DOHH2 (cell line): Measurements from ENCODE around the gene SOX1.

Experiments used
- H3F3A ChIP-seq: fragments of 200-600 bp; sonication (generic), shearing (Covaris generic); 2 replicates; pipeline ENCODE4 v1.6.0; 2016; ENCODE audit warnings: antibody characterized with exemption, mild to moderate bottlenecking; ENCODE audit not compliant: control insufficient read depth, insufficient read depth
- H3K27ac ChIP-seq: fragments of 200-600 bp; sonication (generic); 2 replicates; pipeline ENCODE4 v1.5.1; 2014; ENCODE audit warnings: low read depth, mild to moderate bottlenecking, low read length, moderate library complexity
- H3K27me3 ChIP-seq: fragments of 200-600 bp; sonication (generic); 2 replicates; pipeline ENCODE4 v1.6.1; 2014; ENCODE audit warnings: mild to moderate bottlenecking, low read length, mixed read lengths; ENCODE audit not compliant: control insufficient read depth
- H3K36me3 ChIP-seq: fragments of 200-600 bp; sonication (generic); 2 replicates; pipeline ENCODE4 v1.6.1; 2014; ENCODE audit warnings: mild to moderate bottlenecking, low read length, moderate library complexity, mixed read lengths; ENCODE audit not compliant: control insufficient read depth
- H3K4me1 ChIP-seq: fragments of 200-600 bp; sonication (generic); 2 replicates; pipeline ENCODE4 v1.6.1; 2014; ENCODE audit warnings: mild to moderate bottlenecking, low read length, mixed read lengths; ENCODE audit not compliant: control insufficient read depth
- H3K4me2 ChIP-seq: fragments of 200-600 bp; sonication (generic); 2 replicates; pipeline ENCODE4 v1.6.0; 2014; ENCODE audit warnings: mild to moderate bottlenecking, low read length, moderate library complexity
- H3K4me3 ChIP-seq: fragments of 200-600 bp; sonication (generic); 2 replicates; pipeline ENCODE4 v1.5.1; 2014; ENCODE audit warnings: mild to moderate bottlenecking, low read length, mixed read lengths
- H3K79me2 ChIP-seq: fragments of 200-600 bp; sonication (generic); 2 replicates; pipeline ENCODE4 v1.6.1; 2014; ENCODE audit warnings: mild to moderate bottlenecking, low read length, mixed read lengths; ENCODE audit not compliant: control insufficient read depth
- H3K9me2 ChIP-seq: fragments of 200-600 bp; sonication (generic); replicated peaks from 2 replicates; pipeline ENCODE4 v1.6.1; 2014; ENCODE audit warnings: mild to moderate bottlenecking, low read length, mixed read lengths; ENCODE audit not compliant: control insufficient read depth
- H3K9me3 ChIP-seq: fragments of 200-600 bp; sonication (generic); 2 replicates; pipeline ENCODE4 v1.6.1; 2014; ENCODE audit warnings: antibody characterized with exemption, low read length, mixed read lengths; ENCODE audit not compliant: control insufficient read depth, insufficient read depth
- H4K20me1 ChIP-seq: fragments of 200-600 bp; sonication (generic); 2 replicates; pipeline ENCODE4 v1.6.0; 2014; ENCODE audit warnings: low read depth, mild to moderate bottlenecking, antibody characterized with exemption, low read length, moderate library complexity; ENCODE audit not compliant: control insufficient read depth, insufficient read depth
- CTCF ChIP-seq: fragments of 200-600 bp; sonication (generic); IDR thresholded peaks from one replicate; pipeline ENCODE4 v1.5.1; 2014; ENCODE audit warnings: antibody characterized with exemption, mild to moderate bottlenecking, low read depth, low read length; ENCODE audit not compliant: poor library complexity, severe bottlenecking
- EZH2phosphoT487 ChIP-seq: fragments of 200-600 bp; sonication (generic); IDR thresholded peaks from 2 replicates; pipeline ENCODE4 v1.6.1; 2017; ENCODE audit warnings: borderline replicate concordance, mild to moderate bottlenecking, antibody characterized with exemption, low read length, moderate library complexity, mixed read lengths

The SOX1 gene

DNA sequence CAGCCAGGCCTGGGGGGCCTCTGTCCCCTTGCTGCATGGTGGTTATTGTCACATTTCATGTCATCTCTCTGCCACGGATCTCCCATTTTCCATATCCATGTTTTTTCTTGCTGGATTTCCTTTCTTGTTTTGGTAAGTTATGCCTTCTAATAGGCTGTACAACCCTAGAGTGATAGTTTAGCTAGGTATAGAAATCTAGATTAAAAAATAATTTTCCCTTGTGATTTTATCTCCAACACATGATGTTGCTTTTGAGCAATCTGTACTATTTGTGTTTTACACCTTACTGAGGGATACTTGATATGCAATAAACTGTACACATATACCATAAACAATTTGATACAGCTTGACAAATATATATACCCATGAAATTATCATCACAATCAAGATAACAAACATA is 17.0 kb downstream of the SOX1 start:
- Histone ChIP-seq H3K27me3 (no peaks in the 10 kb centered on the region), H4K20me1 (no peaks in the 10 kb centered on the region), H3K4me3 (no peak overlapping the region), H3K4me2 (no peak overlapping the region), H3K27ac (no peak overlapping the region), H3K36me3 (no peaks in the 10 kb centered on the region), H3K9me2 (no peaks in the 10 kb centered on the region), H3K4me1 (no peaks in the 10 kb centered on the region), H3F3A (no peaks in the 10 kb centered on the region), H3K9me3 (peaks cover 7% of the 10 kb centered on the region; the same call in 1 of the 2 replicates), H3K79me2 (no peaks in the 10 kb centered on the region)
- TF ChIP-seq EZH2phosphoT487 = no peak
- no peak for TF ChIP-seq CTCF

- no peaks in the 10 kb centered on the region for H4K20me1 ChIP-seq
- no peak for TF ChIP-seq CTCF
- no peak for TF ChIP-seq EZH2phosphoT487
- no peak overlapping the region for H3K4me2 ChIP-seq
- no peaks in the 10 kb centered on the region for H3K79me2 ChIP-seq
- H3K4me3 ChIP-seq = no peak overlapping the region
- no peaks in the 10 kb centered on the region for H3K27me3 ChIP-seq
- no peak overlapping the region for H3K27ac ChIP-seq
- H3F3A ChIP-seq = no peaks in the 10 kb centered on the region
- H3K4me1 ChIP-seq = no peaks in the 10 kb centered on the region
- no peaks in the 10 kb centered on the region for H3K36me3 ChIP-seq
- no peaks in the 10 kb centered on the region for H3K9me3 ChIP-seq
- no peaks in the 10 kb centered on the region for H3K9me2 ChIP-seq
Measured at GRCh38 chr13:112092453-112092852, 25.5 kb downstream of the SOX1 start.

GRCh38 chr13:112095354-112095753 is 28.4 kb downstream of the SOX1 start:
- no peak overlapping the region for H3K27ac ChIP-seq
- H4K20me1 ChIP-seq = no peaks in the 10 kb centered on the region
- no peaks in the 10 kb centered on the region for H3K9me3 ChIP-seq
- no peak overlapping the region for H3K4me2 ChIP-seq
- H3K79me2 ChIP-seq = no peaks in the 10 kb centered on the region
- no peaks in the 10 kb centered on the region for H3F3A ChIP-seq
- no peaks in the 10 kb centered on the region for H3K27me3 ChIP-seq
- TF ChIP-seq CTCF = no peak
- TF ChIP-seq EZH2phosphoT487 = no peak
- H3K9me2 ChIP-seq = no peaks in the 10 kb centered on the region
- H3K36me3 ChIP-seq = no peaks in the 10 kb centered on the region
- no peaks in the 10 kb centered on the region for H3K4me1 ChIP-seq
- H3K4me3 ChIP-seq = no peak overlapping the region

DNA sequence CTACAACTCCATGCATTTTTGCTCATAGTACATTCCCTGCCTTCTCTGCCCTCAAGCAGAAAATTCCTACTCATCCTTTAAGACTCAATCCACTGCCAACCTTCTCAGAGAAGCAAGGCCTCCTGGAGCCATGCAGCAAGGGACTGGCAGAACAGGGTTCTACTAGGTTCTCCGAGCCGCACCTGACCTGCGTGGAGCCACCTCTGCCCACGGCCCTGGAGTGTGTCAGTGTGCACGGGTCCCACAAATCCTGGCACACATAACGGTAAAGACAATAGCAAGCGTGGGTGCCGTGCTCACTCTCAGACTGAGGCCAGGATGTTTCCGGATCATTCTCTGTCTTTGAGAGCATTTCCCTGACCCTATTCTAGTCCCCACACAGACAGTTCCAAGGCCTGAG is 30.0 kb downstream of the SOX1 start:
- no peaks in the 10 kb centered on the region for H3F3A ChIP-seq
- no peaks in the 10 kb centered on the region for H3K9me3 ChIP-seq
- no peak overlapping the region for H3K4me3 ChIP-seq
- no peak overlapping the region for H3K4me2 ChIP-seq
- no peaks in the 10 kb centered on the region for H3K4me1 ChIP-seq
- H3K27ac ChIP-seq = no peak overlapping the region
- no peaks in the 10 kb centered on the region for H4K20me1 ChIP-seq
- H3K9me2 ChIP-seq = no peaks in the 10 kb centered on the region
- H3K79me2 ChIP-seq = no peaks in the 10 kb centered on the region
- H3K27me3 ChIP-seq = no peaks in the 10 kb centered on the region
- no peaks in the 10 kb centered on the region for H3K36me3 ChIP-seq
- TF ChIP-seq CTCF = no peak
- no peak for TF ChIP-seq EZH2phosphoT487
